Esophagus muscularis mucosa (tissue), 4 donors: ENCODE measurements around the gene FAM107B. TPM values are rescaled to one million over a fixed set of nuclear protein-coding genes. Genes with fewer than 3 reads are reported as not detected.

Source experiments
- DNase-seq: peaks from one replicate; pipeline ENCODE4 v3.0.0-alpha.2; 2017; ENCODE audit errors: extremely low spot score
- H3K27ac ChIP-seq, 4 donors: fragments of 200-600 bp; sonication (generic); replicated peaks in 1 of 4; 1 replicate in 3 of 4; 2 replicates in 1 of 4; pipeline ENCODE4 v1.5.1; 2016 to 2019; ENCODE audit warnings: mild to moderate bottlenecking in 1 of 4
- H3K27me3 ChIP-seq, 4 donors: fragments of 200-600 bp; sonication (generic); one replicate each; pipeline versions ENCODE4 v1.5.1 to v1.6.0; 2016 to 2019
- H3K36me3 ChIP-seq, 4 donors: fragments of 200-600 bp; sonication (generic); one replicate each; pipeline ENCODE4 v1.5.1; 2016 to 2019
- H3K4me1 ChIP-seq, 4 donors: fragments of 200-600 bp; sonication (generic); one replicate each; pipeline ENCODE4 v1.5.1; 2016 to 2019
- H3K4me3 ChIP-seq, 4 donors: fragments of 200-600 bp; sonication (generic); 1 replicate in 2 of 4; 2 replicates in 2 of 4; pipeline ENCODE4 v1.5.1; 2016 to 2019; ENCODE audit warnings: mild to moderate bottlenecking in 4 of 4, moderate library complexity in 1 of 4
- H3K9me3 ChIP-seq, 4 donors: fragments of 200-600 bp; sonication (generic); 1 replicate in 3 of 4; 2 replicates in 1 of 4; pipeline ENCODE4 v1.5.1; 2016 to 2019
- EP300 ChIP-seq: sonication (generic); formaldehyde crosslinking; IDR thresholded peaks from one replicate; pipeline ENCODE4 v1.6.1; 2017; ENCODE audit warnings: antibody characterized with exemption
- POLR2A ChIP-seq: fragments of 450-650 bp; IDR thresholded peaks from one replicate; pipeline ENCODE4 v1.6.1; 2017; ENCODE audit warnings: antibody characterized with exemption, moderate library complexity, mild to moderate bottlenecking, low read depth
- POLR2AphosphoS5 ChIP-seq, 2 donors: sonication (generic); formaldehyde crosslinking; IDR thresholded peaks; one replicate each; pipeline ENCODE4 v1.6.1; 2017; ENCODE audit warnings: antibody characterized with exemption in 2 of 2
- WGBS: methylation state at CpG from one replicate; pipeline ENCODE4 v1.1.5; 2018; 5-methylcytosine and 5-hydroxymethylcytosine counted together
- intact Hi-C: fragments of 100-400 bp; cut with DNase I; formaldehyde crosslinking; loops from one replicate; pipeline ENCODE4 v1.15.1; 2023
- small RNA-seq, 3 donors: library from RNA; depleted of rRNA; stranded (forward); fragments of <200 nt; gene quantifications; one replicate each; pipeline ENCODE3, GENCODE V24; 2016
- total RNA-seq, 4 donors: library from RNA; depleted of rRNA; stranded (reverse); fragments of >200 nt; gene quantifications; one replicate each; pipeline versions ENCODE4 v1.1.0 to v1.2.1, GENCODE V29; 2016
- TF ChIP-seq, protein P1 (sequence below), 3 experiments: fragments of 200-600 bp in 2 of 3; fragments of 450-650 bp in 1 of 3; sonication (generic) in 2 of 3; IDR thresholded peaks; one replicate each; pipeline ENCODE4 v1.5.1; 2017 to 2019; ENCODE audit warnings: antibody characterized with exemption in 3 of 3, mild to moderate bottlenecking in 2 of 3, moderate library complexity in 1 of 3

The FAM107B gene
- total RNA-seq, 4 donors from 2014 or later, result 7.5 to 14.1 (median 9.4) TPM

DNA sequence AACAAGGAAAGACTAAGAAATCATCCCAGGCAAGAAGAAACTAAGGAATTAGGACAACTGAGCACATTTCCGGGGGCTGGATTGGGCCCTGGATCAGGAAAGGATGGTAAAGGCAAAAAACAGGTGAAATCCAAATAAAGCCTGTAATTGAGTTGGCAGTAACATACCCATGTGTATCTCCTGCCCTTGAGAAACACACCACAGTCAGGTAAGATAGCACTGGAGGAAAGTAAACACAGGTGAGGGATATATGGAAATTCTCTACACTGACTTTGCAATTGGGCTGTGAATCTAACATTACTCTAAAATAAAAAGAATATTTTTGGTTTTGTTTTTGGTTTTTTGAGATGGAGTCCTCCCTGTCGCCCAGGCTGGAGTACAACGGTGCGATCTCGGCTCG is 303.8 kb downstream of the FAM107B start:
- no peak overlapping the region for H3K4me3 ChIP-seq
- 98% methylated on average over 6 of the region's 6 CpGs for WGBS
- no peaks in the 10 kb centered on the region for H3K27me3 ChIP-seq
- no peaks in the 10 kb centered on the region for H3K36me3 ChIP-seq
- no peaks in the 10 kb centered on the region for H3K9me3 ChIP-seq
- no peak overlapping the region for H3K27ac ChIP-seq
- H3K4me1 ChIP-seq, result peaks cover 0 to 32% (median 30%) of the 10 kb centered on the region in 4 donors
- no peak for TF ChIP-seq POLR2A
- TF ChIP-seq POLR2AphosphoS5 (IDR thresholded peaks at IDR 0.05), result no peak
- DNase-seq, result no peak
- intact Hi-C loops, result no loop called here

- H3K9me3 ChIP-seq, result peaks cover 0 to 7% (median 0%) of the 10 kb centered on the region in 4 donors
- no peak for TF ChIP-seq POLR2A
- no peak for TF ChIP-seq EP300
- no peak for TF ChIP-seq POLR2AphosphoS5 (IDR thresholded peaks at IDR 0.05)
- TF ChIP-seq, protein P1, sequence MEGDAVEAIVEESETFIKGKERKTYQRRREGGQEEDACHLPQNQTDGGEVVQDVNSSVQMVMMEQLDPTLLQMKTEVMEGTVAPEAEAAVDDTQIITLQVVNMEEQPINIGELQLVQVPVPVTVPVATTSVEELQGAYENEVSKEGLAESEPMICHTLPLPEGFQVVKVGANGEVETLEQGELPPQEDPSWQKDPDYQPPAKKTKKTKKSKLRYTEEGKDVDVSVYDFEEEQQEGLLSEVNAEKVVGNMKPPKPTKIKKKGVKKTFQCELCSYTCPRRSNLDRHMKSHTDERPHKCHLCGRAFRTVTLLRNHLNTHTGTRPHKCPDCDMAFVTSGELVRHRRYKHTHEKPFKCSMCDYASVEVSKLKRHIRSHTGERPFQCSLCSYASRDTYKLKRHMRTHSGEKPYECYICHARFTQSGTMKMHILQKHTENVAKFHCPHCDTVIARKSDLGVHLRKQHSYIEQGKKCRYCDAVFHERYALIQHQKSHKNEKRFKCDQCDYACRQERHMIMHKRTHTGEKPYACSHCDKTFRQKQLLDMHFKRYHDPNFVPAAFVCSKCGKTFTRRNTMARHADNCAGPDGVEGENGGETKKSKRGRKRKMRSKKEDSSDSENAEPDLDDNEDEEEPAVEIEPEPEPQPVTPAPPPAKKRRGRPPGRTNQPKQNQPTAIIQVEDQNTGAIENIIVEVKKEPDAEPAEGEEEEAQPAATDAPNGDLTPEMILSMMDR (IDR thresholded peaks at IDR 0.05), result no peak
- no peak for DNase-seq
- peaks cover 0 to 33% (median 30%) of the 10 kb centered on the region in 4 donors for H3K4me1 ChIP-seq
- peak overlapping the region; percentile 55 to 78 (median 64) for H3K27ac ChIP-seq
- no peak overlapping the region for H3K4me3 ChIP-seq
- intact Hi-C loops, result no loop called here
- WGBS, result 59% methylated on average over 3 of the region's 3 CpGs
- H3K27me3 ChIP-seq, result no peaks in the 10 kb centered on the region
- H3K36me3 ChIP-seq, result no peaks in the 10 kb centered on the region
Measured at GRCh38 chr10:14468726-14469125, 306.0 kb downstream of the FAM107B start.

Small RNA genes lying within 50 kb of the gene (small RNA-seq; reads per million reads assigned to genes)
- gene RNA5SP302, result 0.17 to 0.19 (median 0.17) reads per million in 3 donors

Other genes with a start within 250 kb of the FAM107B start
- gene CDNF, start 63.1 kb upstream of the FAM107B start, total RNA-seq, result 1 to 10 TPM in 1 of 4 donors, under 1 TPM in 3; 0.45 to 3.7 (median 0.67) TPM
- 1 to 10 TPM; 6.8 to 9.8 (median 7.8) TPM for gene HSPA14, start 63.4 kb upstream of the FAM107B start, total RNA-seq
- 10 to 100 TPM in 1 of 4 donors, 1 to 10 TPM in 3; 5.4 to 11.1 (median 8.0) TPM for gene MSANTD7, start 63.4 kb upstream of the FAM107B start, total RNA-seq
- 1 to 10 TPM; 2.4 to 9.6 (median 4.3) TPM for gene SUV39H2, start 104.0 kb upstream of the FAM107B start, total RNA-seq
- gene DCLRE1C, start 179.2 kb upstream of the FAM107B start, total RNA-seq, result 10 to 100 TPM in 2 of 4 donors, 1 to 10 TPM in 2; 6.6 to 12.8 (median 10.6) TPM
- gene MEIG1, start 184.5 kb upstream of the FAM107B start, total RNA-seq, result not detected